ENCODE data around the gene PSD4. TPM values are rescaled to one million over a fixed set of nuclear protein-coding genes. Genes with fewer than 3 reads are reported as not detected.

PSD4 gene
- total RNA-seq, 1 experiment from 2014 or later = 9.6 TPM

DNA sequence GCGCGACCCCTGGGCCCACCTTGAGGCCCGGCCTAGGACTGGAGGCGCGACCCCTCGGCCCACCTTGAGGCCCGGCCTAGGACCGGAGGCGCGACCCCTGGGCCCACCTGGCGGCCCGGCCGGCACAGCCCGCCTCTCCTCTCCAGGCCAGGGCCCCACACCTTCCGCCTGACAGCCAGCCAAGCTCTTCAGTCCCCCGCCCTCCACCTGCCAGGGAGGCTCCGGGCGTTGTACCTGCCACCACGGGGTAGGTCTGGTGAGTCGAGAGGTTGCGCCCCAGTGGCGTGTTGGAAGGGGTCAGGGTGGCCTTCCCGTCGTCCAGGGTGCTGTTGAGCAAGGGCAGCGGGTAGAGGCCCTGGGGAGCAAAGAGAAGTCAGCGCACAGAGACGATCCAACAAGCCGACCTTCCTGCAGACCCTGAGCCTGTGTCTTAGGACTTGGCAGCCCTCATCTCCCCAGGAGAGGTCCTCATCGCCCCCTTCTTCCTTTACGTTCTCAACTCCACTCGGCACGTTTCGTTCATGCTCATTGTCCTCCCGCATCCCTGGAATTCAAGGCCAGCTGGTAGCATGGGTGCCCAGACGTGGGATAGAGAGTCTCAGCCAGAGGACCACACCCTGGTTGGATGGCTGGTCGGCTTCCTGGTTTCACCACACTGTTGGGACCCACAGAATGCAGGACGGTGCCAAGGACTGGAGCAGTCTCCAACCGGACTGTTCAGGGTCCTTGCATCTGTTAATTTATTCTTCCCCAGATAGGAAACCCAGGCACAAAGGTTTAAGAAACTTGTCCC, 62.8 kb downstream of the PSD4 start:
- Mint-ChIP-seq H3K4me3 (ENCODE audit: unreplicated experiment) (no peak overlapping the region), H3K9me3 (ENCODE audit: unreplicated experiment) (no peaks in the 10 kb centered on the region), H3K27me3 (ENCODE audit: insufficient read depth, unreplicated experiment) (no peaks in the 10 kb centered on the region), H3K27ac (ENCODE audit: low read depth, unreplicated experiment) (no peak overlapping the region), H3K4me1 (ENCODE audit: insufficient read depth, unreplicated experiment) (peaks cover 27% of the 10 kb centered on the region), H3K36me3 (ENCODE audit: insufficient read depth, unreplicated experiment) (peaks cover 7% of the 10 kb centered on the region)
- ChIA-PET POLR2A (interaction anchor here (0.8 kb wide), 1 partner anchor 15 kb away, joined by 3 read pairs; no protein-coding TSS in a partner anchor), CTCF (interaction anchor here (0.6 to 25.7 kb wide), 6 partner anchors 9 to 100 kb away, joined by 3 to 505 read pairs (median 4); no protein-coding TSS in a partner anchor)
- TF ChIP-seq CTCF (IDR thresholded peaks at IDR 0.05; ENCODE audit: unreplicated experiment) = no peak
- intact Hi-C loops (cut with micrococcal nuclease) = no loop called here
- no TSS peak for BruUV-seq (replicated peaks)
- no peak for DNase-seq (ENCODE audit: unreplicated experiment)

DNA sequence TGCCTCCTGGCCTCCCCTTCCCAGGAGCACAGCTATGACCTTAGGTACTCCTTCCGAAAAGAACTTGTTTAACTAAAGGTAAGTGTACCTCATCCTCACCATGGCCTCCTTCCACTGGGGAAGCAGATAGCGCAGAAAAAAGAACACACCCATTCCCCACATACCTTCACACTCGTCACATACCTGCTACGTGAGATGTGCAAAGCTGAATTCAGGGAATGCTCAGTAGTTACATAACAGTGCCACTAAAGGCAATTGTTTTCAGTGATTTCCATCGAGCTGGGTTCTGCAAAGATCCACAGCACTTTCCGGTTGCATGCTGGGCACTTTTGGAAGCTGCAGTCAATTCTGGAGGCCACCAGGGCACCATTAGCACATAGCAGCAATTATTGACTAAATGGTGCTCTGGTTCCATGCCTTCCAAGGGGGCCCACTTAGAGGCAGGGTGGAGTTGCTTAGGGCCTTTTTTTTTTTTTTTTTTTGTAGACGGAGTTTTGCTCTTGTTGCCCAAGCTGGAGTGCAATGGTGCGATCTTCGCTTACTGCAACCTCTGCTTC, 63.9 kb downstream of the PSD4 start:
- BruUV-seq (replicated peaks) = no TSS peak
- Mint-ChIP-seq H3K36me3 (ENCODE audit: insufficient read depth, unreplicated experiment) (peaks cover 7% of the 10 kb centered on the region), H3K27me3 (ENCODE audit: insufficient read depth, unreplicated experiment) (no peaks in the 10 kb centered on the region), H3K27ac (ENCODE audit: low read depth, unreplicated experiment) (no peak overlapping the region), H3K9me3 (ENCODE audit: unreplicated experiment) (no peaks in the 10 kb centered on the region), H3K4me1 (ENCODE audit: insufficient read depth, unreplicated experiment) (peaks cover 27% of the 10 kb centered on the region), H3K4me3 (ENCODE audit: unreplicated experiment) (no peak overlapping the region)
- CTCF ChIA-PET = interaction anchor here (0.6 to 25.7 kb wide), 7 partner anchors 8 to 449 kb away, joined by 3 to 505 read pairs (median 4); no protein-coding TSS in a partner anchor
- POLR2A ChIA-PET = interaction anchor here (0.6 to 5.0 kb wide), 3 partner anchors 17 to 31 kb away, joined by 4 to 64 read pairs (median 5); no protein-coding TSS in a partner anchor
- TF ChIP-seq CTCF (IDR thresholded peaks at IDR 0.05; ENCODE audit: unreplicated experiment) = no peak
- DNase-seq (ENCODE audit: unreplicated experiment) = no peak
- intact Hi-C loops (cut with micrococcal nuclease) = no loop called here

DNA sequence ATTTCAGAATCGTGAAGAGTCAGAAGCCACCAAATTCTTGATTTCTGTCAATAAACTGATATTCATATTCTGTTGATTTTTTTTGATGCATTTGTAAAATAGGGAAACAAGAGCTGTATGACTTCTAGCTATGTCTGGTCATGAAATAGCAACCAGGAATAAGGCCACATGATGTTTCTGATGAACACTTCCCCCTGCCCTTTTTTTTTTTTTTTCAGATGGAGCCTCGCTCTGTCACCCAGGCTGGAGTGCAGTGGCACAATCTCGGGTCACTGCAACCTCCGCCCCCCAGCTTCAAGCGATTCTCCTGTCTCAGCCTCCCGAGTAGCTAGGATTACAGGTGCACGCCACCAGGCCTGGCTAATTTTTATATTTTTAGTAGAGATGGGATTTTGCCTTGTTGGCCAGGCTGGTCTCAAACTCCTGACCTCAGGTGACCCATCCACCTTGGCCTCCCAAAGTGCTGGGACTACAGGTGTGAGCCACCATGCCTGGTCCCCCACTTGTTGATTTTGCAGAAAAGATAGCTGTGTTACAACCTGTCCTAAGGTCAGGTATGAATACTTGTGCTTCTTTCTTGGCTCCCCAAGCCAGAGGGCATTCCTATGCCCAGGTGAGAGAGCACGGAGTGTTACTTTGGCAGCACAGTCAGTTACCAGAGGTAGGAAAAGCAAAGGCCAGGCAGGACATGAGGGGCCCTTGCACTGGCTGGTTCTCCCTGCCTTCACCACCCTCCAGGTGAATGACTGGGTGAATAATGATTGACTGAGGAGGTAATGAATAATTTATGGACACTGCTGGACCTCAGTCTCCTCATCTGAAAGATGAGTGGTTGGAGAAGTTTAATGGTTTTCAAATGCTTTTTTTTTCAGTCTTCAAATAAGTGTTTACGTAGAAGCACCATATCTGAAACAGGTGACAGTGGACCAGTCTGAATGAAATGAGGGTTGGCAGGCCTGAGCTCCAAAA, 65.4 kb downstream of the PSD4 start:
- DNase-seq (ENCODE audit: unreplicated experiment) = no peak
- no TSS peak for BruUV-seq (replicated peaks)
- Mint-ChIP-seq H3K27me3 (ENCODE audit: insufficient read depth, unreplicated experiment) (no peaks in the 10 kb centered on the region), H3K4me3 (ENCODE audit: unreplicated experiment) (no peak overlapping the region), H3K4me1 (ENCODE audit: insufficient read depth, unreplicated experiment) (peaks cover 20% of the 10 kb centered on the region), H3K27ac (ENCODE audit: low read depth, unreplicated experiment) (no peak overlapping the region), H3K36me3 (ENCODE audit: insufficient read depth, unreplicated experiment) (no peaks in the 10 kb centered on the region), H3K9me3 (ENCODE audit: unreplicated experiment) (no peaks in the 10 kb centered on the region)
- no peak for TF ChIP-seq CTCF (IDR thresholded peaks at IDR 0.05; ENCODE audit: unreplicated experiment)
- ChIA-PET CTCF (interaction anchor here (0.6 to 25.7 kb wide), 12 partner anchors 8 to 758 kb away, joined by 3 to 505 read pairs (median 8); no protein-coding TSS in a partner anchor), POLR2A (interaction anchor here (1.0 to 5.0 kb wide), 14 partner anchors 8 to 455 kb away, joined by 3 to 75 read pairs (median 6); partner anchors contain the start of gene IL1A)
- intact Hi-C loops (cut with micrococcal nuclease) = no loop called here
